Measurements from ENCODE around the gene METTL3.
A peak's percentile ranks its signal among the peaks of the same experiment; 100 is the strongest.

The METTL3 gene

GRCh38 chr14:21476523-21476924 is 34.6 kb downstream of the METTL3 start:
- no peak for DNase-seq

DNA sequence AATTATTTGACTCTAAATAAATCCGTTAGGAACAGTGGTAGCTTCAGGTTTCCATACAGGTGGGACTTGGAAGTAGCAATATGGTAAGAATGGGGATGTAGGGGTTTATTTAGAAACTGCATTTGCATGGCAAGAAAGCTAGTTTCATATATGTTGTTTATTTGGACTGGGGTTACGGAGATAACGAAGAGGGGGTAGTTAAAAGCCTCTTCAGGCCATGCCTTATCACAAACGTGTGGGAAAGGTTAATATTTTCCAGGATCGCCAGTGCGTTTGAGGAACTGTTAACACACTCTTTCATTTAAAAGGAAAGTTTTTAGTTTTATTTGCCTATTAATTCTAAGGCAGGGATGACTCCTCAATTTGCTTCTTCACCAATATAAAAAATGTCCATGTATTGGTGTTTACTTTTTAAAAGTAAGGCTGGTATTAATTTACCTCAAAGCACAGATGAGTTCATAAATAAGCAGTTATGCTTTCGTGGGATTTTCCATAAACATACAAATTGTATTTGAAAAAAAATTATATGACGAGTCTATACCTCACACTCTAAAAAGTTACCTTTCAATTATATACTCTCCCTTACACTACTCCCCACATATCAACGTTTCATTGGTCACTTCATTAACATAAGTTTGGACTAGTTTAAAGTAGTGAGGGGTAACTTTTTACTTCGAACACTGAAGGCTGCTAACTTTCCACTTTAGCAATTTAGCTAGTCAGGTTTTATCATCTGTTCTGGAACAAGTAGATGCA is 35.2 kb downstream of the METTL3 start:
- no peak for DNase-seq

GRCh38 chr14:21467616-21468015 is 43.5 kb downstream of the METTL3 start:
- DNase-seq: no peak

DNA sequence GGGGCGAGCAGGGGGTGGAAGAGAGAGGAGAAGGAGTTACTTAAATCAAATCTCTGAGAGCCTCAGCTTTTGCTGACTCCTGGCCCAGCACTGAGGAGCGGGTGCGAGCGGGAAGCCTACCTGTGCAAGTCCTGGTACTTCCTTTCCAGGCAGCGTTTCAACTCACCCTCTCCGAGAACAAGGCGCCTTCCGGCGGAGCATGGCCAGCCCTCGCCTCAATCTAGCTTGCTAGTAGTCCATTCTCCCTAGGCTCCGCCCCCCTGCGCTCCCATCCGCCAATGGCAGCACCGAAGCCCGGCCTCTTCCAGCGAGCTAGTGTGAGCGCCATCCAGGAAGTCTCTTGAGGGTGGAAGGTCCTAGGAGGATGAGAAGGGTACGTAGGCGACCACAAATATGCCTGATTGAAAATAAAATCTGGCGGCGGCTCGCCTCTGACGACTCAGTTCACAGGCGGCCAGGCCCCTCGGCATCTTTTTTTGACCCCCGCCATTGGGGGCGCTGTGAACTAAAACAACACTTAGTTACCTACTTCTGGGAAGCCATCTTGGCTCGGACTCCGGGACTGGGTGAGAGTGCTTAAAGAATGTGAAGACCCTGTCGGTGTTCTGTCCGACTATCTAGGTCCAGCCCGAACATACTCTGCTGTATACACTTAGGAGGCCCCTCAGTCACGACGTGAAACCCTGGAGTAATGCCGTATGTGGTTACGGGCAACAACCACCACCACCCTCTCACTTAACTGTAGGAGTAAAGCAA is 55.0 kb downstream of the METTL3 start, which contains the start of gene CHD8:
Gene CHD8 (minus strand): TSS at position 212 of the 756 bp plus-strand sequence. CDS start 24,480 bp downstream, outside the sequence.
- DNase-seq: peak; percentile 100

DNA sequence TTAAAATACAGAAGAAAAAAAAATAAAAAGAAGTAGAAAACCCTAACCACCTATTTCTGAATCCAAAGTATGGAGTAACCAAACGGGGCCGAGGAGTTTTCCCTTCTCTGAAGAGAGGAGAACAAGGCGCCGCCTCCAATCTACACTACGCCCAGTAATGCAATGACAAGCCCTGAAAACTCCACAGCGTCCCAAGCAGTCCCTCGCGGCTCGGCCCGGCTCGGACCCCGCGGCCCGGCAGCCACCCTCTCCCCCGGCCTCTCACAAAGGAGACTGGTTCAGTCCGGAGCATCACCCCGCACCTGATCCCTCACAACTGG is 55.6 kb downstream of the METTL3 start:
- DNase-seq: peak; percentile 23 to 43

GRCh38 chr14:21454843-21455544 is 56.1 kb downstream of the METTL3 start:
- DNase-seq: no peak

GRCh38 chr14:21449899-21450216 is 61.3 kb downstream of the METTL3 start:
- DNase-seq: no peak
